ENCODE data around the gene DSG2. TPM values are rescaled to one million over a fixed set of nuclear protein-coding genes. Genes with fewer than 3 reads are reported as not detected.

DSG2 gene
- 1.3 and 3.1 TPM in 2 replicates for total RNA-seq

GRCh38 chr18:31497836-31498573 lies at the start of gene DSG2:
TSS of gene DSG2 (plus strand) at chr18:31498177. CDS start at chr18:31498252, 75 bp downstream.

DNA sequence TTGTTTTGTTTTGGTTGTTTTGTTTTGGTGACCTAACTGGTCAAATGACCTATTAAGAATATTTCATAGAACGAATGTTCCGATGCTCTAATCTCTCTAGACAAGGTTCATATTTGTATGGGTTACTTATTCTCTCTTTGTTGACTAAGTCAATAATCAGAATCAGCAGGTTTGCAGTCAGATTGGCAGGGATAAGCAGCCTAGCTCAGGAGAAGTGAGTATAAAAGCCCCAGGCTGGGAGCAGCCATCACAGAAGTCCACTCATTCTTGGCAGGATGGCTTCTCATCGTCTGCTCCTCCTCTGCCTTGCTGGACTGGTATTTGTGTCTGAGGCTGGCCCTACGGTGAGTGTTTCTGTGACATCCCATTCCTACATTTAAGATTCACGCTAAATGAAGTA lies 93.7 kb downstream of the DSG2 start, which contains the start of gene TTR:
TTR (plus strand) TSS at position 250 of the 400 bp plus-strand sequence; CDS start at position 276, 26 bp downstream.

Other genes starting within 250 kb of the DSG2 start
- not detected in 2 replicates for gene DSG1, start 180.0 kb upstream of the DSG2 start, total RNA-seq
- not detected in 2 replicates for gene DSG4, start 121.4 kb upstream of the DSG2 start, total RNA-seq
- not detected in 2 replicates for gene DSG3, start 50.4 kb upstream of the DSG2 start, total RNA-seq
- not detected in 2 replicates for gene TTR, start 93.7 kb downstream of the DSG2 start, total RNA-seq
- 4.7 and 5.1 TPM in 2 replicates for gene B4GALT6, start 186.4 kb downstream of the DSG2 start, total RNA-seq

All from mammary microvascular endothelial cell (primary cell).